Osteocyte (in vitro differentiated cells): ENCODE measurements around the gene BDH1. TPM values are rescaled to one million over a fixed set of nuclear protein-coding genes. Genes with fewer than 3 reads are reported as not detected.

Experiments
- DNase-seq: peaks from one replicate; pipeline ENCODE4 v3.0.0; 2021; ENCODE audit warnings: mixed read lengths; ENCODE audit not compliant: unreplicated experiment; ENCODE audit errors: extremely low spot score
- H3K27ac Mint-ChIP-seq: one replicate; pipeline ENCODE4 v1.8.0; 2021; ENCODE audit warnings: mild to moderate bottlenecking, mixed read lengths; ENCODE audit not compliant: unreplicated experiment
- H3K27me3 Mint-ChIP-seq: one replicate; pipeline ENCODE4 v1.8.0; 2021; ENCODE audit warnings: mixed read lengths; ENCODE audit not compliant: unreplicated experiment
- H3K36me3 Mint-ChIP-seq: one replicate; pipeline ENCODE4 v1.8.0; 2021; ENCODE audit warnings: mixed read lengths; ENCODE audit not compliant: unreplicated experiment
- H3K4me1 Mint-ChIP-seq: one replicate; pipeline ENCODE4 v1.8.0; 2021; ENCODE audit warnings: mixed read lengths; ENCODE audit not compliant: unreplicated experiment
- H3K4me3 Mint-ChIP-seq: one replicate; pipeline ENCODE4 v1.8.0; 2021; ENCODE audit warnings: mild to moderate bottlenecking, moderate library complexity, mixed read lengths; ENCODE audit not compliant: unreplicated experiment
- H3K9me3 Mint-ChIP-seq: one replicate; pipeline ENCODE4 v1.8.0; 2021; ENCODE audit warnings: mixed read lengths; ENCODE audit not compliant: unreplicated experiment
- total RNA-seq: library from RNA; stranded (reverse); gene quantifications from 2 replicates; pipeline ENCODE4 v1.2.1, GENCODE V29; 2021
- TF ChIP-seq, protein P1 (sequence below): fragments of 200-600 bp; sonication (generic); IDR thresholded peaks from 2 replicates; pipeline ENCODE4 v1.5.0; 2021; ENCODE audit warnings: antibody characterized with exemption, mild to moderate bottlenecking, moderate library complexity

Gene BDH1
- total RNA-seq, 1 donor from 2014 or later: 12.1 TPM

DNA sequence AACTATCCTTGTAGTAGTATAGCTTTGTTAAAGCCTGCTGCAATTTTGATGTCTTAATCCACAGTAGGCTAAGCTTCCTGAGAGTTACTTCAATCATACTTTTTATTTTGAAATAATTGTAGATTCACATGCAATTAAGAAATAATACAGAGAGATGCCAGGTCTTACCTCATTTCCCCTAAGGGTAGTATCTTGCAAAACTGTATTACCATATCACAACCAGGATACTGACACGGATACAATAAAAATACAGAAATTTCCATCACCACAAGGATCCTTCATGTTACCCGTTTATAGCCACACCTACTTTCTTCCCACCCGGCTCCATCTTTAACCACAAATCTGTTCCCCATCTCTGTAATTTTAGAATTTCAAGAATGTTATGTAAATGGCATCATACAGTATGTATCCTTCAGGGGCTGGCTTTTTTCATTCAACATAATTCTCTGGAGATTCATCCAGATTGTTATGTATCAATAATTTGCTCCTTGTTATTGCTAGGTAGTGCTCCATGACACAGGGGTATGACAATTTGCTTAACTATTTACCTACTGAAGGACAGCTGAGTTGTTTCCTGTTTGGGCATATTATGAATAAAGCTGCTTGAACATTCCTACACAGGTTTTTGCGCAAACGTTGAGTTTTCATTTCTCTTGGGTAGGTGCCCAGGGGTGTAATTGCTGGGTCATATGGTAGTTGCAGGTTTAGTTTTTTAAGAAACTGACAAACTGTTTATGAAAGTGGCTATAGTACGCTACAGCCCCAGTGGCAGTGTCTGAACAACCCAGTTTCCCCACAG, 21.6 kb downstream of the BDH1 start:
- Mint-ChIP-seq H3K4me3 (no peak overlapping the region), H3K27ac (no peak overlapping the region), H3K27me3 (no peaks in the 10 kb centered on the region), H3K4me1 (no peaks in the 10 kb centered on the region), H3K36me3 (peaks cover 2% of the 10 kb centered on the region), H3K9me3 (no peaks in the 10 kb centered on the region)
- TF ChIP-seq, protein P1, sequence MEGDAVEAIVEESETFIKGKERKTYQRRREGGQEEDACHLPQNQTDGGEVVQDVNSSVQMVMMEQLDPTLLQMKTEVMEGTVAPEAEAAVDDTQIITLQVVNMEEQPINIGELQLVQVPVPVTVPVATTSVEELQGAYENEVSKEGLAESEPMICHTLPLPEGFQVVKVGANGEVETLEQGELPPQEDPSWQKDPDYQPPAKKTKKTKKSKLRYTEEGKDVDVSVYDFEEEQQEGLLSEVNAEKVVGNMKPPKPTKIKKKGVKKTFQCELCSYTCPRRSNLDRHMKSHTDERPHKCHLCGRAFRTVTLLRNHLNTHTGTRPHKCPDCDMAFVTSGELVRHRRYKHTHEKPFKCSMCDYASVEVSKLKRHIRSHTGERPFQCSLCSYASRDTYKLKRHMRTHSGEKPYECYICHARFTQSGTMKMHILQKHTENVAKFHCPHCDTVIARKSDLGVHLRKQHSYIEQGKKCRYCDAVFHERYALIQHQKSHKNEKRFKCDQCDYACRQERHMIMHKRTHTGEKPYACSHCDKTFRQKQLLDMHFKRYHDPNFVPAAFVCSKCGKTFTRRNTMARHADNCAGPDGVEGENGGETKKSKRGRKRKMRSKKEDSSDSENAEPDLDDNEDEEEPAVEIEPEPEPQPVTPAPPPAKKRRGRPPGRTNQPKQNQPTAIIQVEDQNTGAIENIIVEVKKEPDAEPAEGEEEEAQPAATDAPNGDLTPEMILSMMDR: no peak
- DNase-seq: no peak

DNA sequence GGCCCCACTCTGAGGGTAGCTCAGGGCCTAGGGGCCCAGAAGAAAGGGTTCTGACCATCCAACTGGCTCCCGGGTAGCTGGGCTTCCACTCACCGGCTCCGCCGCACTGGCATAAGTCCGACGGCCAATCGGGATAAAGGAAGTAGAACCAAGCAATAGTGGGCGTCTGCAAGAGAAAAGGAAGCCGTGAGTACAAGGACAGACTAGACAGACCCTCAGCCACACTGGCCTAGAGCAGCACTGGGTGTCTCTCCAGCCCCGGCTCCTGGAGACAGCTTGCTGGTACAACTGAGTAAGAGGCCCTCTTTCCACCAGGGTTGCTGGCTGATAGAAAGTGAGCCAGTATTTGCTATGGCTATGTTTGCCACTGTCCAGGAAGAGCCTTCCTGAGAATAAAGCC, 22.4 kb downstream of the BDH1 start:
- Mint-ChIP-seq H3K27me3 (no peaks in the 10 kb centered on the region), H3K9me3 (no peaks in the 10 kb centered on the region), H3K4me1 (no peaks in the 10 kb centered on the region), H3K36me3 (peaks cover 2% of the 10 kb centered on the region), H3K4me3 (no peak overlapping the region), H3K27ac (no peak overlapping the region)
- TF ChIP-seq, protein P1: no peak
- no peak for DNase-seq

DNA sequence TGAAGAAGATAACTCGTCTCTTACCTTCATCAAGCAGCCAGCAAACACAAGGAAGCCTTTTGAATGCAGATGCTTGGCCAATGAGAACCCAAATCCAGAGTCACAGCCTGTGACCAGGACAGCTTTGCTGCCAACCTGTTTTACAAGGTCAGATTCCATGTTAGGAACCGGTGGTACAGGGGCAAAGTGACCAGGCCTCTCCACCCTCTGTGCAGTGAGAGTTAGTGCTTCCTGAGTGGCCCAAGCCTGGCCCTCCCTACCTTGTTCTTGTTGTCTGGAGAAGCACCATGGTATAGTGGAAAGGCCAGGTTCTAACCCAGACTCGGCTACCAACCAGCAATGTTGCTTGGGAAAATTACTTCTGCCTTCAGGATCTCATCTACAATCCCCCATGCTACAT, 23.4 kb downstream of the BDH1 start:
- Mint-ChIP-seq H3K4me3 (no peak overlapping the region), H3K36me3 (peaks cover 2% of the 10 kb centered on the region), H3K9me3 (no peaks in the 10 kb centered on the region), H3K27me3 (no peaks in the 10 kb centered on the region), H3K4me1 (no peaks in the 10 kb centered on the region), H3K27ac (no peak overlapping the region)
- TF ChIP-seq, protein P1: no peak
- no peak for DNase-seq

DNA sequence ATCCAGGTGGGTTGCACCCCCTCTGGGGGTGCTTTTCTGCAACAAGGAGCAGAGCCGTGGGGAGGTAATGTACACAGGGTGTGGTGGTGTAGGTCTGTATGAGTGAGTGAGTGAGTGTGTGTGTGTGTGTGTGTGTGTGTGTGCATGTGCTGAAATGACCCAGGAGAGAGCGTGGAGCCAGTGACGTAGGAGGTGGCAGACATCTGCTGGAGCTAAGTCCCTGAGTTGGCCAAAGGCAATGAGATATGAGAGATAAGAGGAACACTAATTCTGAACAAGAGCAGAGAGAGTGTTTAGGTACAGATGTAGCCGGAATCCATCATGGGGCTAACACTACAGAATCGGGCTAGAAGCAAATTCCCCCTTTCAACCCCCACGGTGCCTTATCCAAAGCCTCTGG, 27.6 kb downstream of the BDH1 start:
- Mint-ChIP-seq H3K27ac (no peak overlapping the region), H3K9me3 (no peaks in the 10 kb centered on the region), H3K4me3 (no peak overlapping the region), H3K4me1 (no peaks in the 10 kb centered on the region), H3K36me3 (peaks cover 2% of the 10 kb centered on the region), H3K27me3 (no peaks in the 10 kb centered on the region)
- TF ChIP-seq, protein P1: no peak
- DNase-seq: no peak

DNA sequence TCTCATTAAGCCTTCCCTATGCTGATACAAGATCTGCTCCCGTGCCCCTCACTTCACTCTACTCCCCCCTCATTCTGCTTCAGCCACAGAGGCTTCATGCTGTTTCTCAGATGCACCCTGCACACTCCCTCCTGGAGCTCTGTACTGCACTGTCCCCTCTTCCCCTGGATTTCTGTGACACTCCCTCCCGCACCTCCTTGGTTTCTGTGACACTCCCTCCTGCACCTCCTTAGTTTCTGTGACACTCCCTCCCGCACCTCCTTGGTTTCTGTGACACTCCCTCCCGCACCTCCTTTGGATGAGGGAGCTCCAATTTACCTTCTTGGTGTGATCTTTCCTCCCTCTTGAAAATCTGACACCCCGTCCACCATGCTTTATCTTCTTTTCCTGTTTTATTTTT, 28.2 kb downstream of the BDH1 start:
- Mint-ChIP-seq H3K27me3 (no peaks in the 10 kb centered on the region), H3K36me3 (peaks cover 2% of the 10 kb centered on the region), H3K4me3 (no peak overlapping the region), H3K4me1 (peaks cover 5% of the 10 kb centered on the region), H3K9me3 (no peaks in the 10 kb centered on the region), H3K27ac (no peak overlapping the region)
- TF ChIP-seq, protein P1: no peak
- DNase-seq: no peak
